Panc1 (cell line): ENCODE results near the gene SERPINA3. TPM values are rescaled to one million over a fixed set of nuclear protein-coding genes. Genes with fewer than 3 reads are reported as not detected.

Source experiments
- ATAC-seq: fragments of 200-7000 bp; cut with Tn5 transposase; 2 replicates; pipeline ENCODE4 v1.9.1; 2020; ENCODE audit warnings: mild to moderate bottlenecking, moderate library complexity
- BruUV-seq: library from RNA; stranded (reverse); fragments of 400-500 nt; replicated peaks from 2 replicates; lab custom pipeline; 2021; lab: Mats Ljungman, UMichigan
- CTCF ChIA-PET: fragments of 300-600 bp; sonication (Branson Sonifier 250); formaldehyde crosslinking; loops from one replicate; lab custom pipeline; 2022; ENCODE audit warnings: antibody characterized with exemption; lab: Charles Lee
- POLR2A ChIA-PET: fragments of 300-600 bp; sonication (Branson Sonifier 250); formaldehyde crosslinking; loops from one replicate; lab custom pipeline; 2022; ENCODE audit warnings: antibody characterized with exemption; lab: Charles Lee
- DNase-seq: peaks from one replicate; pipeline ENCODE4 v3.0.0-alpha.2; 2010; ENCODE audit warnings: low read depth, low spot score
- H3K27ac ChIP-seq: 2 replicates; pipeline ENCODE4 v1.5.1; 2011; ENCODE audit warnings: mild to moderate bottlenecking, low read length, inconsistent platforms
- H3K27me3 ChIP-seq: fragments of 200-500 bp; sonication (Bioruptor generic); 2 replicates; pipeline ENCODE4 v1.6.0; 2014; ENCODE audit warnings: low read length, inconsistent platforms; ENCODE audit not compliant: control insufficient read depth, insufficient read depth
- H3K36me3 ChIP-seq: fragments of 200-500 bp; sonication (Bioruptor generic); 2 replicates; pipeline ENCODE4 v1.5.1; 2014; ENCODE audit warnings: inconsistent platforms, mild to moderate bottlenecking, low read length, moderate library complexity; ENCODE audit not compliant: control insufficient read depth, insufficient read depth
- H3K4me1 ChIP-seq: 2 replicates; pipeline ENCODE4 v1.5.1; 2011; ENCODE audit warnings: inconsistent platforms, mild to moderate bottlenecking, low read length, moderate library complexity; ENCODE audit not compliant: control insufficient read depth, insufficient read depth
- H3K4me3 ChIP-seq, 2 experiments: 2 replicates each; pipeline ENCODE4 v1.5.1; 2011 to 2012; ENCODE audit warnings: low read depth in 2 of 2, low read length in 2 of 2, mild to moderate bottlenecking in 2 of 2, inconsistent platforms in 1 of 2, moderate library complexity in 1 of 2
- H3K9me3 ChIP-seq: fragments of 200-500 bp; sonication (Bioruptor generic); 2 replicates; pipeline ENCODE4 v1.5.1; 2014; ENCODE audit warnings: low read depth, mild to moderate bottlenecking, inconsistent platforms, low read length, moderate library complexity; ENCODE audit not compliant: control insufficient read depth, insufficient read depth
- POLR2AphosphoS5 ChIP-seq: IDR thresholded peaks from 2 replicates; pipeline ENCODE4 v1.6.1; 2012; ENCODE audit warnings: mild to moderate bottlenecking, low read depth, low read length, moderate library complexity
- SIN3A ChIP-seq: IDR thresholded peaks from 2 replicates; pipeline ENCODE4 v1.6.1; 2012; ENCODE audit warnings: low read depth, mild to moderate bottlenecking, low read length, moderate library complexity, borderline replicate concordance; ENCODE audit not compliant: insufficient read depth
- TCF7L2 ChIP-seq: IDR thresholded peaks from 2 replicates; pipeline ENCODE4 v1.6.1; 2011; ENCODE audit warnings: mild to moderate bottlenecking, low read depth, low read length, inconsistent platforms
- in situ Hi-C: cut with HindIII; loops from 2 replicates; pipeline ENCODE4 v1.10.0; 2016; ENCODE audit warnings: low sequenced_read_pairs, low pct_unique_long_range_greater_than_20kb
- intact Hi-C: fragments of 100-400 bp; cut with micrococcal nuclease; formaldehyde crosslinking; loops from one replicate; pipeline ENCODE4 v1.10.0; 2022; ENCODE audit not compliant: unreplicated experiment
- total RNA-seq: library from RNA; stranded (reverse); gene quantifications from one replicate; pipeline ENCODE4 v1.2.1, GENCODE V29; 2021; ENCODE audit not compliant: unreplicated experiment
- TF ChIP-seq, protein P1 (sequence below), 2 experiments: IDR thresholded peaks; 2 replicates each; pipeline ENCODE4 v1.6.1; 2011 to 2012; ENCODE audit warnings: low read depth in 2 of 2, control low read depth in 1 of 2, low read length in 1 of 2, mild to moderate bottlenecking in 1 of 2, moderate library complexity in 1 of 2; ENCODE audit not compliant: insufficient read depth in 1 of 2
- TF ChIP-seq, protein P2 (sequence below): fragments of 450-650 bp; IDR thresholded peaks from 2 replicates; pipeline ENCODE4 v1.5.1; 2017; ENCODE audit warnings: mild to moderate bottlenecking

Gene SERPINA3
- total RNA-seq, 1 experiment from 2014 or later = 5.7 TPM

DNA sequence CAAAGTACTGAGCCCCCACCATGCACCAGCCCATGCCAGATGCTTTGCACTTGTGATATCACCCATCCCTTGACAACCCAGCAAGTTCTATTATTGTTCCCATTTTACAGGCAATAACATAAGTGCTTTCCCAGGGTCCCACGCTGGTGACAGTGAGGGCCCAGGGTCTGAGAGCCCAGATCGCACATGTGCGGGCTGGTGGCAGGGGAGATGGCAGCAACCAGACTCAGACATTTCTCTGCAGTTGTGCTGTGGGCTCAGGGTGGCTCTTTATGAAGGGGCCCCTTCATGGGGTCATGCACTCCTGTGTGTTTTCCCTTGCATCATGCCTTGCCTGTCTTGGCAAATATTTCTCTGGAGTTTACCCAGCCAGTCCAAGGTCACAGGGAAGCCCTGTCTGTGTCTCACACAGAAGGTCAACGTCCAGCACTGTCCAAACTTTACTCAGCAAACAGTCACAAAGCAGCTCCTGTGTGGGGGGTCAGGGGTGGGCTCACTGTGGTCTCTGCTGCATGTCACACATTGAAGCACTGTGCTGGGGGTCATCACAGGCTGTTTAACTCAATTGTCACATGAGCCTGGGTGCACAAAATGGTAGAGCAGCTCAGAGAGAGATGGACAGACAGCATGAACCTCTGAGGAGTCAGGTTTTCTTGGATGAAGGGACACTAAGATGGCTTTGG lies 18.3 kb upstream of the SERPINA3 start:
- no peak for TF ChIP-seq TCF7L2
- TF ChIP-seq, protein P1, sequence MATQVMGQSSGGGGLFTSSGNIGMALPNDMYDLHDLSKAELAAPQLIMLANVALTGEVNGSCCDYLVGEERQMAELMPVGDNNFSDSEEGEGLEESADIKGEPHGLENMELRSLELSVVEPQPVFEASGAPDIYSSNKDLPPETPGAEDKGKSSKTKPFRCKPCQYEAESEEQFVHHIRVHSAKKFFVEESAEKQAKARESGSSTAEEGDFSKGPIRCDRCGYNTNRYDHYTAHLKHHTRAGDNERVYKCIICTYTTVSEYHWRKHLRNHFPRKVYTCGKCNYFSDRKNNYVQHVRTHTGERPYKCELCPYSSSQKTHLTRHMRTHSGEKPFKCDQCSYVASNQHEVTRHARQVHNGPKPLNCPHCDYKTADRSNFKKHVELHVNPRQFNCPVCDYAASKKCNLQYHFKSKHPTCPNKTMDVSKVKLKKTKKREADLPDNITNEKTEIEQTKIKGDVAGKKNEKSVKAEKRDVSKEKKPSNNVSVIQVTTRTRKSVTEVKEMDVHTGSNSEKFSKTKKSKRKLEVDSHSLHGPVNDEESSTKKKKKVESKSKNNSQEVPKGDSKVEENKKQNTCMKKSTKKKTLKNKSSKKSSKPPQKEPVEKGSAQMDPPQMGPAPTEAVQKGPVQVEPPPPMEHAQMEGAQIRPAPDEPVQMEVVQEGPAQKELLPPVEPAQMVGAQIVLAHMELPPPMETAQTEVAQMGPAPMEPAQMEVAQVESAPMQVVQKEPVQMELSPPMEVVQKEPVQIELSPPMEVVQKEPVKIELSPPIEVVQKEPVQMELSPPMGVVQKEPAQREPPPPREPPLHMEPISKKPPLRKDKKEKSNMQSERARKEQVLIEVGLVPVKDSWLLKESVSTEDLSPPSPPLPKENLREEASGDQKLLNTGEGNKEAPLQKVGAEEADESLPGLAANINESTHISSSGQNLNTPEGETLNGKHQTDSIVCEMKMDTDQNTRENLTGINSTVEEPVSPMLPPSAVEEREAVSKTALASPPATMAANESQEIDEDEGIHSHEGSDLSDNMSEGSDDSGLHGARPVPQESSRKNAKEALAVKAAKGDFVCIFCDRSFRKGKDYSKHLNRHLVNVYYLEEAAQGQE (IDR thresholded peaks at IDR 0.05; ENCODE audit: insufficient read depth in 1 of 2, low read depth in 2 of 2, low read length in 1 of 2) = no peak
- TF ChIP-seq POLR2AphosphoS5 = no peak
- TF ChIP-seq SIN3A = no peak
- TF ChIP-seq, protein P2, sequence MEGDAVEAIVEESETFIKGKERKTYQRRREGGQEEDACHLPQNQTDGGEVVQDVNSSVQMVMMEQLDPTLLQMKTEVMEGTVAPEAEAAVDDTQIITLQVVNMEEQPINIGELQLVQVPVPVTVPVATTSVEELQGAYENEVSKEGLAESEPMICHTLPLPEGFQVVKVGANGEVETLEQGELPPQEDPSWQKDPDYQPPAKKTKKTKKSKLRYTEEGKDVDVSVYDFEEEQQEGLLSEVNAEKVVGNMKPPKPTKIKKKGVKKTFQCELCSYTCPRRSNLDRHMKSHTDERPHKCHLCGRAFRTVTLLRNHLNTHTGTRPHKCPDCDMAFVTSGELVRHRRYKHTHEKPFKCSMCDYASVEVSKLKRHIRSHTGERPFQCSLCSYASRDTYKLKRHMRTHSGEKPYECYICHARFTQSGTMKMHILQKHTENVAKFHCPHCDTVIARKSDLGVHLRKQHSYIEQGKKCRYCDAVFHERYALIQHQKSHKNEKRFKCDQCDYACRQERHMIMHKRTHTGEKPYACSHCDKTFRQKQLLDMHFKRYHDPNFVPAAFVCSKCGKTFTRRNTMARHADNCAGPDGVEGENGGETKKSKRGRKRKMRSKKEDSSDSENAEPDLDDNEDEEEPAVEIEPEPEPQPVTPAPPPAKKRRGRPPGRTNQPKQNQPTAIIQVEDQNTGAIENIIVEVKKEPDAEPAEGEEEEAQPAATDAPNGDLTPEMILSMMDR = no peak
- no peaks in the 10 kb centered on the region for H3K9me3 ChIP-seq
- no peak overlapping the region for H3K4me3 ChIP-seq
- DNase-seq (no peak), ATAC-seq (no peak)
- POLR2A ChIA-PET = no interaction called here
- H3K4me1 ChIP-seq = peaks cover 9% of the 10 kb centered on the region
- H3K27ac ChIP-seq = no peak overlapping the region
- H3K36me3 ChIP-seq = no peaks in the 10 kb centered on the region
- BruUV-seq = no TSS peak
- intact Hi-C loops = no loop called here
- in situ Hi-C loops = no loop called here
- no peaks in the 10 kb centered on the region for H3K27me3 ChIP-seq
- CTCF ChIA-PET = no interaction called here

DNA sequence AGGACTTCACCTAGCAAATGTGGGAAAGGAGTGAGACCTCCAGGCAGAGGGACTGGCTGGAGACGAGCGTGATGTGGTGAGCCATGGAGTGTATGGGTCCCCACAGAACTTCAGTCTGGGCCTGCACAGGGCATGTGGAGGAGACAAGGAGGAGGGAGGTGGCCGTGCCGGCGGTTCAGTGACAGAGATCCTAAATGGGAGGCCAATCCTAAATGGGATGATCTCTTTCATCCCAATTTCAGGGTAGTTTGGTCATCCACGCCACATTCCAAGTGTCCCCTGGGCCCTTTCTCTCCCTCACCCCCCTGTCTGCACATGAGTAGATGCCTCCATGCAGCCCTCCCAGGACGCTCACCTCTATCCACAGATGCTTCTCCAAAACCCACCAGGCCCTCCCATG lies 17.8 kb upstream of the SERPINA3 start:
- ChIA-PET POLR2A (no interaction called here), CTCF (no interaction called here)
- TF ChIP-seq POLR2AphosphoS5 (no peak), SIN3A (no peak)
- Histone ChIP-seq H3K4me1 (peaks cover 13% of the 10 kb centered on the region), H3K27ac (no peak overlapping the region), H3K4me3 (no peak overlapping the region), H3K36me3 (no peaks in the 10 kb centered on the region), H3K9me3 (no peaks in the 10 kb centered on the region), H3K27me3 (no peaks in the 10 kb centered on the region)
- in situ Hi-C loops (no loop called here), intact Hi-C loops (no loop called here)
- DNase-seq = no peak
- no peak for ATAC-seq
- no TSS peak for BruUV-seq

DNA sequence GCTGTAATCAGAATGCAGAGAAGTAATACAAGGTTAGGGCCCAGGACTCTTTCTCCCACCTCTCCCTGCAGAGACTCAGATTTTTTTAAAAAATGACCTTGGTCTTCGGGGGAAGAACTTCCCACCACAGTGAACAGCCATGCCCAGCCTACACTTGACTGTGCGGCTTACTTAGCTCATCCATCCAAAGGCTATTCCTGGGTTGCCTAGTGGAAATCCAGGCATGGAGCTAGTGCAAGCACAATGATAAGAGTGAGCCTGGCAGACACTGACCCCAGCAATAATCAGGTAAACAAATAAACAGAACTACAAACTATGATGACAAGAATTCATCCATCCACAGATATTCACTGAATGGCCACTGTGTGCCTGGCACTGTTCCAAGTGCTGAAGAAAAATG lies 16.3 kb upstream of the SERPINA3 start:
- intact Hi-C loops = no loop called here
- no peaks in the 10 kb centered on the region for H3K36me3 ChIP-seq
- H3K4me3 ChIP-seq = no peak overlapping the region
- in situ Hi-C loops = no loop called here
- H3K9me3 ChIP-seq = no peaks in the 10 kb centered on the region
- no peak overlapping the region for H3K27ac ChIP-seq
- ChIA-PET POLR2A (no interaction called here), CTCF (no interaction called here)
- DNase-seq (no peak), ATAC-seq (no peak)
- H3K4me1 ChIP-seq = peaks cover 27% of the 10 kb centered on the region
- H3K27me3 ChIP-seq = no peaks in the 10 kb centered on the region
- no TSS peak for BruUV-seq
- no peak for TF ChIP-seq TCF7L2
- no peak for TF ChIP-seq POLR2AphosphoS5
- TF ChIP-seq, protein P1 (IDR thresholded peaks at IDR 0.05; ENCODE audit: insufficient read depth in 1 of 2, low read depth in 2 of 2, low read length in 1 of 2) = no peak
- TF ChIP-seq, protein P2 = no peak
- no peak for TF ChIP-seq SIN3A
